Neural progenitor cell (in vitro differentiated cells): Measurements from ENCODE around the gene ACAD10.

ENCODE experiments used
- CTCF ChIP-seq: fragments of 200-600 bp; sonication (generic); IDR thresholded peaks from 2 replicates; pipeline ENCODE4 v1.5.1; 2017; ENCODE audit warnings: antibody characterized with exemption, mild to moderate bottlenecking
- EZH2 ChIP-seq: fragments of 200-600 bp; sonication (generic); IDR thresholded peaks from 2 replicates; pipeline ENCODE4 v1.6.1; 2017; ENCODE audit warnings: antibody characterized with exemption, mild to moderate bottlenecking, moderate library complexity
- EZH2phosphoT487 ChIP-seq: fragments of 200-600 bp; sonication (generic); IDR thresholded peaks from 2 replicates; pipeline ENCODE4 v1.6.1; 2017; ENCODE audit warnings: antibody characterized with exemption

GRCh38 chr12:111745211-111745610 lies 59.4 kb downstream of the ACAD10 start:
- TF ChIP-seq CTCF = no peak
- TF ChIP-seq EZH2phosphoT487 = no peak
- TF ChIP-seq EZH2 = no peak
